Activated CD8-positive, alpha-beta T cell treated with anti-CD3 and anti-CD28 coated beads for 36 hours (primary cell): ENCODE results near the gene IFITM2. TPM values are rescaled to one million over a fixed set of nuclear protein-coding genes. Genes with fewer than 3 reads are reported as not detected.
"Not testable (repeated sequence)": the region's sequence is repeated elsewhere in the genome, so short reads cannot be mapped to it uniquely, and the experiment has no call there.

ENCODE experiments used
- ATAC-seq: fragments of 200-7000 bp; cut with Tn5 transposase; one replicate; pipeline ENCODE4 v1.10.0; 2021; ENCODE audit warnings: mild to moderate bottlenecking, moderate library complexity
- CTCF ChIA-PET: fragments of 350-600 bp; sonication (Branson Sonifier 250); formaldehyde crosslinking; loops from one replicate; lab custom pipeline; 2021; ENCODE audit warnings: antibody characterized with exemption; lab: Charles Lee
- POLR2A ChIA-PET: fragments of 350-600 bp; sonication (Branson Sonifier 250); formaldehyde crosslinking; loops from one replicate; lab custom pipeline; 2021; ENCODE audit warnings: antibody characterized with exemption; lab: Charles Lee
- DNase-seq: peaks from one replicate; pipeline ENCODE4 v3.0.0-alpha.2; 2020
- H3K27ac Mint-ChIP-seq: one replicate; pipeline ENCODE4 v1.8.0; 2021; ENCODE audit warnings: mild to moderate bottlenecking, mixed read lengths
- H3K27me3 Mint-ChIP-seq: one replicate; pipeline ENCODE4 v1.8.0; 2021; ENCODE audit warnings: mixed read lengths
- H3K36me3 Mint-ChIP-seq: one replicate; pipeline ENCODE4 v1.8.0; 2021; ENCODE audit warnings: low read depth, mixed read lengths
- H3K4me1 Mint-ChIP-seq: one replicate; pipeline ENCODE4 v1.8.0; 2021; ENCODE audit warnings: low read depth, mixed read lengths
- H3K4me3 Mint-ChIP-seq: one replicate; pipeline ENCODE4 v1.8.0; 2021; ENCODE audit warnings: mild to moderate bottlenecking, moderate library complexity, mixed read lengths
- H3K9me3 Mint-ChIP-seq: one replicate; pipeline ENCODE4 v1.8.0; 2021; ENCODE audit warnings: mixed read lengths
- intact Hi-C: fragments of 100-400 bp; cut with micrococcal nuclease; formaldehyde crosslinking; loops from one replicate; pipeline ENCODE4 v1.10.0; 2022
- total RNA-seq, 2 experiments: library from RNA; stranded (reverse); gene quantifications; one replicate each; pipeline ENCODE4 v1.2.3, GENCODE V29; 2021
- TF ChIP-seq, protein P1 (sequence below): fragments of 200-600 bp; IDR thresholded peaks from one replicate; pipeline ENCODE4 v1.8.0; 2022; ENCODE audit warnings: antibody characterized with exemption, mild to moderate bottlenecking

IFITM2 gene
- total RNA-seq, 2 experiments from 2014 or later, result 540 to 549 TPM

- no peak overlapping the region for H3K4me3 Mint-ChIP-seq
- no peaks in the 10 kb centered on the region for H3K36me3 Mint-ChIP-seq
- intact Hi-C loops, result no loop called here
- no peaks in the 10 kb centered on the region for H3K27me3 Mint-ChIP-seq
- ChIA-PET CTCF (interaction anchor here (0.7 to 5.2 kb wide), 3 partner anchors 15 to 92 kb away, joined by 3 to 19 read pairs (median 3); no protein-coding TSS in a partner anchor), POLR2A (interaction anchor here (5.4 kb wide), 1 partner anchor 12 kb away, joined by 23 read pairs; no protein-coding TSS in a partner anchor)
- no peak for DNase-seq
- H3K9me3 Mint-ChIP-seq, result peaks cover 4% of the 10 kb centered on the region
- no peak for ATAC-seq
- H3K4me1 Mint-ChIP-seq, result peaks cover 16% of the 10 kb centered on the region
- no peak overlapping the region for H3K27ac Mint-ChIP-seq
- TF ChIP-seq, protein P1, sequence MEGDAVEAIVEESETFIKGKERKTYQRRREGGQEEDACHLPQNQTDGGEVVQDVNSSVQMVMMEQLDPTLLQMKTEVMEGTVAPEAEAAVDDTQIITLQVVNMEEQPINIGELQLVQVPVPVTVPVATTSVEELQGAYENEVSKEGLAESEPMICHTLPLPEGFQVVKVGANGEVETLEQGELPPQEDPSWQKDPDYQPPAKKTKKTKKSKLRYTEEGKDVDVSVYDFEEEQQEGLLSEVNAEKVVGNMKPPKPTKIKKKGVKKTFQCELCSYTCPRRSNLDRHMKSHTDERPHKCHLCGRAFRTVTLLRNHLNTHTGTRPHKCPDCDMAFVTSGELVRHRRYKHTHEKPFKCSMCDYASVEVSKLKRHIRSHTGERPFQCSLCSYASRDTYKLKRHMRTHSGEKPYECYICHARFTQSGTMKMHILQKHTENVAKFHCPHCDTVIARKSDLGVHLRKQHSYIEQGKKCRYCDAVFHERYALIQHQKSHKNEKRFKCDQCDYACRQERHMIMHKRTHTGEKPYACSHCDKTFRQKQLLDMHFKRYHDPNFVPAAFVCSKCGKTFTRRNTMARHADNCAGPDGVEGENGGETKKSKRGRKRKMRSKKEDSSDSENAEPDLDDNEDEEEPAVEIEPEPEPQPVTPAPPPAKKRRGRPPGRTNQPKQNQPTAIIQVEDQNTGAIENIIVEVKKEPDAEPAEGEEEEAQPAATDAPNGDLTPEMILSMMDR, result no peak
Observed at GRCh38 chr11:342328-342727, 34.7 kb downstream of the IFITM2 start.

- no peak for DNase-seq
- TF ChIP-seq, protein P1, result no peak
- Mint-ChIP-seq H3K9me3 (peaks cover 4% of the 10 kb centered on the region), H3K36me3 (no peaks in the 10 kb centered on the region), H3K27ac (no peak overlapping the region), H3K27me3 (no peaks in the 10 kb centered on the region), H3K4me3 (no peak overlapping the region), H3K4me1 (peaks cover 17% of the 10 kb centered on the region)
- ATAC-seq, result no peak
- ChIA-PET CTCF (interaction anchor here (1.0 to 1.3 kb wide), 2 partner anchors 15 to 18 kb away, joined by 3 to 5 read pairs; no protein-coding TSS in a partner anchor), POLR2A (interaction anchor here (1.0 to 1.4 kb wide), 2 partner anchors 10 kb away, joined by 6 read pairs; no protein-coding TSS in a partner anchor)
- intact Hi-C loops, result no loop called here
Observed at GRCh38 chr11:344836-345578, 37.4 kb downstream of the IFITM2 start.

GRCh38 chr11:346529-346928 lies 38.9 kb downstream of the IFITM2 start:
- no peaks in the 10 kb centered on the region for H3K36me3 Mint-ChIP-seq
- H3K27me3 Mint-ChIP-seq, result no peaks in the 10 kb centered on the region
- POLR2A ChIA-PET, result interaction anchor here (0.7 kb wide), 1 partner anchor 269 kb away, joined by 3 read pairs; the partner anchor contains the start of gene IRF7
- CTCF ChIA-PET, result interaction anchor here (0.9 kb wide), 1 partner anchor 96 kb away, joined by 3 read pairs; no protein-coding TSS in a partner anchor
- intact Hi-C loops, result no loop called here
- no peak for ATAC-seq
- H3K9me3 Mint-ChIP-seq, result peaks cover 4% of the 10 kb centered on the region
- H3K4me1 Mint-ChIP-seq, result peaks cover 19% of the 10 kb centered on the region
- DNase-seq, result no peak
- H3K27ac Mint-ChIP-seq, result no peak overlapping the region
- no peak overlapping the region for H3K4me3 Mint-ChIP-seq
- TF ChIP-seq, protein P1, result no peak

- H3K27ac Mint-ChIP-seq, H3K9me3 Mint-ChIP-seq, ATAC-seq, intact Hi-C loops, DNase-seq, H3K4me3 Mint-ChIP-seq, H3K36me3 Mint-ChIP-seq, H3K27me3 Mint-ChIP-seq: not testable (repeated sequence)
- ChIA-PET CTCF (interaction anchor here (1.1 to 1.5 kb wide), 2 partner anchors 9 to 44 kb away, joined by 6 read pairs; no protein-coding TSS in a partner anchor), POLR2A (interaction anchor here (1.1 to 1.2 kb wide), 2 partner anchors 9 to 33 kb away, joined by 3 to 4 read pairs; no protein-coding TSS in a partner anchor)
- peaks cover 38% of the 10 kb centered on the region for H3K4me1 Mint-ChIP-seq
Observed at GRCh38 chr11:349270-349954, 41.8 kb downstream of the IFITM2 start.

GRCh38 chr11:350033-350722 lies 42.6 kb downstream of the IFITM2 start:
- H3K27ac Mint-ChIP-seq, CTCF ChIA-PET: not testable (repeated sequence)

More at GRCh38 chr11:350033-350722, 42.6 kb downstream of the IFITM2 start:
- ATAC-seq, POLR2A ChIA-PET, H3K4me3 Mint-ChIP-seq, intact Hi-C loops, H3K9me3 Mint-ChIP-seq, H3K36me3 Mint-ChIP-seq, H3K27me3 Mint-ChIP-seq, DNase-seq: not testable (repeated sequence)
- peaks cover 40% of the 10 kb centered on the region for H3K4me1 Mint-ChIP-seq
